Progenitor cell of endocrine pancreas (in vitro differentiated cells): ENCODE results near the gene PRTN3. TPM values are rescaled to one million over a fixed set of nuclear protein-coding genes. Genes with fewer than 3 reads are reported as not detected.

Source experiments
- DNase-seq: peaks from one replicate; pipeline ENCODE4 v3.0.0; 2021; ENCODE audit warnings: low spot score; ENCODE audit not compliant: unreplicated experiment
- H3K27ac Mint-ChIP-seq: 2 replicates; pipeline ENCODE4 v1.8.0; 2021; ENCODE audit warnings: mild to moderate bottlenecking, moderate library complexity, mixed read lengths
- H3K27me3 Mint-ChIP-seq: 2 replicates; pipeline ENCODE4 v1.8.0; 2021; ENCODE audit warnings: mixed read lengths
- H3K36me3 Mint-ChIP-seq: 2 replicates; pipeline ENCODE4 v1.8.0; 2022; ENCODE audit warnings: mixed read lengths; ENCODE audit not compliant: insufficient read depth
- H3K4me1 Mint-ChIP-seq: 2 replicates; pipeline ENCODE4 v1.8.0; 2021; ENCODE audit warnings: low read depth, mixed read lengths
- H3K4me3 Mint-ChIP-seq: 2 replicates; pipeline ENCODE4 v1.8.0; 2021; ENCODE audit warnings: low read depth, mild to moderate bottlenecking, moderate library complexity, mixed read lengths
- H3K9me3 Mint-ChIP-seq: 2 replicates; pipeline ENCODE4 v1.8.0; 2021; ENCODE audit warnings: low read depth, mixed read lengths
- total RNA-seq: library from RNA; stranded (reverse); gene quantifications from 2 replicates; pipeline ENCODE4 v1.2.1, GENCODE V29; 2021
- TF ChIP-seq, protein P1 (sequence below): fragments of 200-600 bp; sonication (generic); IDR thresholded peaks from one replicate; pipeline ENCODE4 v1.5.0; 2021; ENCODE audit warnings: antibody characterized with exemption, mild to moderate bottlenecking; ENCODE audit not compliant: unreplicated experiment

Gene PRTN3
- total RNA-seq, 1 donor from 2014 or later: not detected

DNA sequence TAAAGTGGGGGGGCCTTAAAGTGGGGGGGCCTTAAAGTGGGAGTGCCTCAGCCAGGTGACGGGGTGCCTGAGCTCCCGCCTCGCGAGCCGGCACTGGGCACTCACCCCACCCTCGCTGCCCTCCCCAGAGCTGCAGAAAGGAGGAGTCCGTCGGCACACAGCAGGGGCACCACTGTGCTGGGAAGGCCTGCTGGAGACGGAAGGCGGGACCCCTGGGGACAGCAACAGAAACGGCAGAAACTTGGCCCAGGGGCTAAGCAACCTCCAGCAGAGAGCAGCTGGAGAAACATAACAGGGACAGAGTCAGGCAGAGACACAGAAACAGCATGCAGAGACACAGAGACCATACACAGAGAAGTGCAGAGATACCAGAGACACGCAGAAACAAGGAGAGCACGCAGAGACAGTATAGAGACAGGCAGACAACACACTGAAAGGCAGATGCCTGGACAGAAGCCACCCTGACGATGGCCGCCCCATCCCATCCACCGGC, 26.5 kb downstream of the PRTN3 start:
- TF ChIP-seq, protein P1, sequence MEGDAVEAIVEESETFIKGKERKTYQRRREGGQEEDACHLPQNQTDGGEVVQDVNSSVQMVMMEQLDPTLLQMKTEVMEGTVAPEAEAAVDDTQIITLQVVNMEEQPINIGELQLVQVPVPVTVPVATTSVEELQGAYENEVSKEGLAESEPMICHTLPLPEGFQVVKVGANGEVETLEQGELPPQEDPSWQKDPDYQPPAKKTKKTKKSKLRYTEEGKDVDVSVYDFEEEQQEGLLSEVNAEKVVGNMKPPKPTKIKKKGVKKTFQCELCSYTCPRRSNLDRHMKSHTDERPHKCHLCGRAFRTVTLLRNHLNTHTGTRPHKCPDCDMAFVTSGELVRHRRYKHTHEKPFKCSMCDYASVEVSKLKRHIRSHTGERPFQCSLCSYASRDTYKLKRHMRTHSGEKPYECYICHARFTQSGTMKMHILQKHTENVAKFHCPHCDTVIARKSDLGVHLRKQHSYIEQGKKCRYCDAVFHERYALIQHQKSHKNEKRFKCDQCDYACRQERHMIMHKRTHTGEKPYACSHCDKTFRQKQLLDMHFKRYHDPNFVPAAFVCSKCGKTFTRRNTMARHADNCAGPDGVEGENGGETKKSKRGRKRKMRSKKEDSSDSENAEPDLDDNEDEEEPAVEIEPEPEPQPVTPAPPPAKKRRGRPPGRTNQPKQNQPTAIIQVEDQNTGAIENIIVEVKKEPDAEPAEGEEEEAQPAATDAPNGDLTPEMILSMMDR: no peak
- Mint-ChIP-seq H3K27ac (no peak overlapping the region), H3K36me3 (peaks cover 18% of the 10 kb centered on the region), H3K4me3 (no peak overlapping the region), H3K9me3 (no peaks in the 10 kb centered on the region), H3K4me1 (peaks cover 1% of the 10 kb centered on the region), H3K27me3 (peaks cover 11% of the 10 kb centered on the region)
- DNase-seq: no peak

DNA sequence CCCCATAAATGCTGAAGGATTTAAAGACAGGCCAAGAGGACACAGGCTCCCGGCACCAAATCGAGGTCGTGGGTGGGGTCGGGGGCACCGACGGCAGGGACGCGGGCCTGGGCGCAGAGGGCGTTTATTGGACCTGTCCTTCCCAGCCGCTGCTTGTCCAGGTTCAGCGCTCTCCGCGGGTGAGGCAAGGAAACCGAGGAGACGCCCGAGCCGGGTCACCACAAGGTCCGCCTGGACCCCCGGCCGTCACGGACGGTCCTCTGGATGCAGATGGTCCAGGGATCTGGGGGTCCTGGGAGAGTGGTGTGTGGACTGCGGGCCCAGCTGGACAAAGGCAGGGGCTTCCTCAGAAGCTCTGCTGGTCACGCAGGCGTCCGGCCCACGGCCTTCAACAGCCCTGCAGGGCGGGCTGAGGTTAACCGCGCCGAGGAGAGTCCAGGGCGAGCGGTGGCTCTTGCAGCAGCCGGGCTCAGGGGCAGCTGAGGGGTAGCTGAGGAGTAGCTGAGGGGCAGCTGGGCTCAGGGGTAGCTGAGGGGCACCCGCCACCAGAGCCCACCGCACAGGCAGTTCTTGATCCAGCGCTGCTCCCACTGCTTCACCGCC, 27.2 kb downstream of the PRTN3 start:
- Mint-ChIP-seq H3K36me3 (peaks cover 18% of the 10 kb centered on the region), H3K27ac (no peak overlapping the region), H3K27me3 (peaks cover 5% of the 10 kb centered on the region), H3K4me1 (peaks cover 1% of the 10 kb centered on the region), H3K9me3 (no peaks in the 10 kb centered on the region), H3K4me3 (no peak overlapping the region)
- TF ChIP-seq, protein P1: no peak
- DNase-seq: no peak

DNA sequence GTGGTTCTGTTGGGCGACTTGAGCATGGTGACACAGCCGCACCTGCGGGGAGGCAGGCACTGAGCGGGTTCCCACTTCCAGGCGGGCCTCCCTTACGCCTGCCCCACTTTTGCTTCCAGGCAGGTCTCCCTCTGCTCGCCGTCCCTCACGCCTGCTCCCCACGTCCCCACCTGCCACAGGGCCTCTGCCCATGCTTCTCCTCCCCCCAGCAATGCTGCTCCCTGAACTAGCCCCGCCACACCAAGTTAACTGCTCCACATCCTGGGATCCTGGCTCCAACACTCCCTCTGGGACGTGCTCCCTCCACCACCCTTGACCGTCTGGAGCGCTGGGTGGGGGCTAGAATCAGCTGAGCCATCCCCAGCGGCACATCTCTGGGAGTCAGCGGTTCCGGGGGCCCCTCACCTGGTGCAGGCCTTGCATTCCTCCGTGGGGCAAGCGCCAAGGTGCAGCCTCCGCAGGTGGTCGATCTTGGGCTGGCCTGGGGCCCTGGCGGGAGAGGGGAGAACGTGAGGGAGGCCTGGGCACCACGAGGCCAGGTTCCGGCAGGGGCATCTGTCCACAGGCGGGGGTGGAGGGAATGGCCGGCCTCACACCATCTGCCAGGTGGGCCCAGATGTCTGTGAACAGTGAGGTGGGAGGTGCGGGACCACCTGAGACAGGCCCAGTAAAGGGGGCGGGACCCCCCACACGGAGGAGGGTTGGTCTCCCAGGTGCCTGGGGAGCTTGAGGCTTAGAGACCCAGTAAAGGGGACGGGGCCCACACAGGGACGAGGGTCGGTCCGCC, 27.9 kb downstream of the PRTN3 start:
- no peaks in the 10 kb centered on the region for H3K9me3 Mint-ChIP-seq
- no peak for DNase-seq
- H3K36me3 Mint-ChIP-seq: peaks cover 18% of the 10 kb centered on the region
- H3K27me3 Mint-ChIP-seq: peaks cover 2% of the 10 kb centered on the region
- TF ChIP-seq, protein P1: no peak
- peaks cover 1% of the 10 kb centered on the region for H3K4me1 Mint-ChIP-seq
- H3K4me3 Mint-ChIP-seq: no peak overlapping the region
- H3K27ac Mint-ChIP-seq: no peak overlapping the region

DNA sequence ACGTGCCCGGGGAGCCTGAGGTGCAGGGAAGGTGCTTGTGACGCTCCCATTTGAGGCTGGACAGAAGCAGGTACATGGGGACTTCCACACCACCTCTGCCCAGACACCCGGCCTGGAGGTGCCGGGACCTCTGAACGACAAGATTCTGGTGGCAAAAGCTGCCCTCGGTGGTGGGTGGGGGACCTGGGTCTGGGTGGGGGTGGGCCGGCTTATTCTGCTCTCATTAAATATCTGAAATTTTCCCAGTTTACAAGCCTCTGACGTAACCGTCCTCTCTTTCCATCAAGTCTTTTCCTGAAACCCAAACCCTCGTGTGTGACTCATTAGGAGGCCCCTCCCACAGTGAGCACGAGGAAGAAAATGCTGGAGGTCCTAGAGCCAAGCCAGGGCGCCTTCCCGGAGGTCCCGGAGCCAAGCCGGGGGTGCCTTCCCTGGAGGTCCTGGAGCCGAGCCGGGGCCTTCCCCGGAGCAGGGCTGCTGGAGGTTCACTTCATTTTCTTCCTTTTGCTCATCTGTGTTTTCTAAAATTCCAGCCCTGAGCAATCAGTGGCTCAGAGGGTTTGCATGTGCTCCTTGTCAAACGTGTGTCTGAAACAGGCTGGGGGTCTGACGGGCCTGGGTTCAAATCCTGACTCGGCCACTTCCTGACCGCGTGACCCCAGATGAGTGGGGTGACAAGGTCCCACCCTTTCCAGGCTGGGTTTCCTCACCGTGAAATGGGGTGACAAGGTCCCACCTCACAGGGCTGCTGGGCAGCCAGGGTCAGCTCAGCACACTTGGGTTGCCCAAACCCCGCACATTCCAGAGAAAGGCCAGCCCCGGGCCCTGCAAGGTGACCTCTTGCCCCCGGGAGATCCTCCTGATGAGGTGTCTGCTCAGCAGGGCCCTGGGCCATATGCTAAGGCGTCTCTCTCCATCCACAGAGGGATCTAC, 28.7 kb downstream of the PRTN3 start:
- no peak for DNase-seq
- Mint-ChIP-seq H3K4me3 (no peak overlapping the region), H3K36me3 (peaks cover 18% of the 10 kb centered on the region), H3K9me3 (no peaks in the 10 kb centered on the region), H3K27me3 (no peaks in the 10 kb centered on the region), H3K4me1 (peaks cover 1% of the 10 kb centered on the region), H3K27ac (no peak overlapping the region)
- TF ChIP-seq, protein P1: no peak

DNA sequence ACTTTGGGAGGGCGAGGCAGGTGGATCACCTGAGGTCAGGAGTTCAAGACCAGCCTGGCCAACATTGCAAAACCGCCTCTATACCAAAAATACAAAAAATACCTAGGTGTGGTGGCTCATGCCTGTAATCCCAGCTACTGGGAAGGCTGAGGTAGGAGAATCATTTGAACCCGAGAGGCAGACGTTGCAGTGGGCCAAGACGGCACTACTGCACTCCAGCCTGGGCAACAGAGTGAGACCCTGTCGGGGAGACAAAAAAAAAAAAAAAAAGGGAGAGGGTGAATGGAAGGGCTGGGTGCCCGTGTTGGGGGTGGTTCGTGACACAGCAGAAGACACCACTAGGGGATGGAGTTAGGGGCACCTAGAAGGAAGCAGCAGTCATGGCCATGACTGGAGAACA, 29.5 kb downstream of the PRTN3 start:
- Mint-ChIP-seq H3K27ac (no peak overlapping the region), H3K4me1 (peaks cover 1% of the 10 kb centered on the region), H3K9me3 (no peaks in the 10 kb centered on the region), H3K4me3 (no peak overlapping the region), H3K36me3 (peaks cover 15% of the 10 kb centered on the region), H3K27me3 (no peaks in the 10 kb centered on the region)
- TF ChIP-seq, protein P1: no peak
- no peak for DNase-seq
